T follicular helper cell (primary cell): ENCODE results near the gene SFMBT1.
A peak's percentile ranks its signal among the peaks of the same experiment; 100 is the strongest.

Experiments
- DNase-seq: peaks from one replicate; pipeline ENCODE4 v3.0.0-alpha.2; 2020; ENCODE audit warnings: low read depth

The SFMBT1 gene

GRCh38 chr3:52998771-52999513 lies 46.9 kb downstream of the SFMBT1 start:
- no peak for DNase-seq

- no peak for DNase-seq
Measured at GRCh38 chr3:52990637-52991036, 55.2 kb downstream of the SFMBT1 start.

- DNase-seq, result no peak
Measured at GRCh38 chr3:52986938-52987337, 58.9 kb downstream of the SFMBT1 start.

- DNase-seq, result no peak
Measured at GRCh38 chr3:52986049-52986448, 59.8 kb downstream of the SFMBT1 start.

GRCh38 chr3:52983828-52984227 lies 62.0 kb downstream of the SFMBT1 start:
- DNase-seq, result no peak

- peak; percentile 47 for DNase-seq
Measured at GRCh38 chr3:52983336-52983807, 62.5 kb downstream of the SFMBT1 start.

GRCh38 chr3:52982839-52983238 lies 63.0 kb downstream of the SFMBT1 start:
- DNase-seq, result no peak

GRCh38 chr3:52979190-52979983 lies 66.5 kb downstream of the SFMBT1 start:
- DNase-seq, result no peak

- DNase-seq, result no peak
Measured at GRCh38 chr3:52978109-52978754, 67.6 kb downstream of the SFMBT1 start.

GRCh38 chr3:52973806-52974205 lies 72.1 kb downstream of the SFMBT1 start:
- no peak for DNase-seq

GRCh38 chr3:52971895-52972294 lies 74.0 kb downstream of the SFMBT1 start:
- DNase-seq, result no peak

- no peak for DNase-seq
Measured at GRCh38 chr3:52967398-52967797, 78.5 kb downstream of the SFMBT1 start.

- DNase-seq, result no peak
Measured at GRCh38 chr3:52962160-52962559, 83.7 kb downstream of the SFMBT1 start.

GRCh38 chr3:52959773-52960172 lies 86.1 kb downstream of the SFMBT1 start:
- DNase-seq, result no peak

GRCh38 chr3:52939600-52939999 lies 106.3 kb downstream of the SFMBT1 start:
- DNase-seq, result no peak

GRCh38 chr3:52934630-52935530 lies 111.0 kb downstream of the SFMBT1 start:
- DNase-seq, result peak; percentile 18

- DNase-seq, result no peak
Measured at GRCh38 chr3:52931889-52932288, 114.0 kb downstream of the SFMBT1 start.

GRCh38 chr3:52931328-52931727 lies 114.5 kb downstream of the SFMBT1 start:
- no peak for DNase-seq

- no peak for DNase-seq
Measured at GRCh38 chr3:52930748-52931147, 115.1 kb downstream of the SFMBT1 start.

- DNase-seq, result no peak
Measured at GRCh38 chr3:52926554-52926953, 119.3 kb downstream of the SFMBT1 start.
